WTC11 (cell line): ENCODE measurements around the gene SIAE. TPM values are rescaled to one million over a fixed set of nuclear protein-coding genes. Genes with fewer than 3 reads are reported as not detected.

ENCODE experiments used
- ATAC-seq: fragments of 200-7000 bp; cut with Tn5 transposase; 2 replicates; pipeline ENCODE4 v1.10.0; 2021; ENCODE audit warnings: mild to moderate bottlenecking, moderate library complexity
- CTCF ChIA-PET: fragments of 300-600 bp; sonication (Branson Sonifier 250); formaldehyde crosslinking; loops from one replicate; lab custom pipeline; 2021; ENCODE audit warnings: antibody characterized with exemption; lab: Charles Lee
- POLR2A ChIA-PET: fragments of 350-600 bp; sonication (Branson Sonifier 250); formaldehyde crosslinking; loops from one replicate; lab custom pipeline; 2021; ENCODE audit warnings: antibody characterized with exemption; lab: Charles Lee
- DNase-seq: peaks from one replicate; pipeline ENCODE4 v3.0.0; 2021; ENCODE audit warnings: low spot score
- H3K27ac Mint-ChIP-seq: 2 replicates; pipeline ENCODE4 v1.8.0; 2021; ENCODE audit warnings: mixed read lengths
- H3K27me3 Mint-ChIP-seq: 2 replicates; pipeline ENCODE4 v1.8.0; 2021; ENCODE audit warnings: low read depth, mild to moderate bottlenecking, moderate library complexity, mixed read lengths
- H3K36me3 Mint-ChIP-seq: 2 replicates; pipeline ENCODE4 v1.8.0; 2021; ENCODE audit warnings: mixed read lengths
- H3K4me1 Mint-ChIP-seq: 2 replicates; pipeline ENCODE4 v1.8.0; 2022; ENCODE audit warnings: mixed read lengths
- H3K4me3 Mint-ChIP-seq: 2 replicates; pipeline ENCODE4 v1.8.0; 2021; ENCODE audit warnings: mild to moderate bottlenecking, moderate library complexity, mixed read lengths
- H3K9me3 Mint-ChIP-seq: 2 replicates; pipeline ENCODE4 v1.8.0; 2021; ENCODE audit warnings: mixed read lengths
- AR ChIP-seq: fragments of 250-450 bp; sonication (Bioruptor Pico); IDR thresholded peaks from 2 replicates; pipeline ENCODE4 v1.9.0; 2021; ENCODE audit warnings: mild to moderate bottlenecking
- ATF1 ChIP-seq: sonication (generic); formaldehyde crosslinking; IDR thresholded peaks from 2 replicates; pipeline ENCODE4 v1.8.1; 2023; ENCODE audit warnings: mild to moderate bottlenecking, moderate library complexity, missing genetic modification reagents
- CTCF ChIP-seq: fragments of 200-600 bp; IDR thresholded peaks from 2 replicates; pipeline ENCODE4 v1.8.0; 2022; ENCODE audit warnings: antibody characterized with exemption
- E2F1 ChIP-seq: sonication (generic); formaldehyde crosslinking; IDR thresholded peaks from 2 replicates; pipeline ENCODE4 v1.8.0; 2022; ENCODE audit warnings: mild to moderate bottlenecking, missing genetic modification reagents
- FOXJ3 ChIP-seq: sonication (generic); formaldehyde crosslinking; IDR thresholded peaks from 2 replicates; pipeline ENCODE4 v1.9.0; 2021; ENCODE audit warnings: missing genetic modification reagents, mild to moderate bottlenecking, borderline replicate concordance
- FOXK1 ChIP-seq: sonication (generic); formaldehyde crosslinking; IDR thresholded peaks from 2 replicates; pipeline ENCODE4 v1.8.0; 2022; ENCODE audit warnings: mild to moderate bottlenecking, moderate library complexity, missing genetic modification reagents
- MXD4 ChIP-seq: fragments of 250-450 bp; sonication (Bioruptor Pico); IDR thresholded peaks from 2 replicates; pipeline ENCODE4 v1.8.0; 2021; ENCODE audit warnings: mild to moderate bottlenecking, moderate library complexity, borderline replicate concordance
- MYBL2 ChIP-seq: sonication (generic); formaldehyde crosslinking; IDR thresholded peaks from 2 replicates; pipeline ENCODE4 v1.8.1; 2023; ENCODE audit warnings: mild to moderate bottlenecking, moderate library complexity, missing genetic modification reagents
- NR2C2 ChIP-seq: sonication (generic); formaldehyde crosslinking; IDR thresholded peaks from 2 replicates; pipeline ENCODE4 v1.8.0; 2022; ENCODE audit warnings: mild to moderate bottlenecking, missing genetic modification reagents
- RELA ChIP-seq: sonication (generic); formaldehyde crosslinking; IDR thresholded peaks from 2 replicates; pipeline ENCODE4 v1.8.1; 2022; ENCODE audit warnings: missing genetic modification reagents, mild to moderate bottlenecking, borderline replicate concordance
- STAT6 ChIP-seq: sonication (generic); formaldehyde crosslinking; conservative IDR thresholded peaks from 2 replicates; pipeline ENCODE4 v1.8.1; 2023; ENCODE audit warnings: mild to moderate bottlenecking, low read depth, missing genetic modification reagents, moderate library complexity
- ZNF138 ChIP-seq: sonication (generic); formaldehyde crosslinking; conservative IDR thresholded peaks from 2 replicates; pipeline ENCODE4 v1.8.1; 2022; ENCODE audit warnings: mild to moderate bottlenecking, moderate library complexity, missing genetic modification reagents
- ZNF219 ChIP-seq: sonication (generic); formaldehyde crosslinking; IDR thresholded peaks from 2 replicates; pipeline ENCODE4 v1.8.0; 2023; ENCODE audit warnings: missing genetic modification reagents, mild to moderate bottlenecking, borderline replicate concordance
- ZNF263 ChIP-seq: sonication (generic); formaldehyde crosslinking; IDR thresholded peaks from 2 replicates; pipeline ENCODE4 v1.8.1; 2022; ENCODE audit warnings: low read depth, mild to moderate bottlenecking, moderate library complexity, missing genetic modification reagents
- total RNA-seq: library from RNA; stranded (reverse); gene quantifications from 3 replicates; pipeline ENCODE4 v1.2.3, GENCODE V29; 2021

SIAE gene
- total RNA-seq, 1 experiment from 2014 or later, result 4.9 TPM

- Mint-ChIP-seq H3K9me3 (no peaks in the 10 kb centered on the region), H3K4me3 (no peak overlapping the region)
- TF ChIP-seq CTCF (peak; percentile 41), AR (CRISPR knock-in tag) (no peak)
- TF ChIP-seq, all 79 proteins: peak for 1
- DNase-seq (peak; percentile 59), ATAC-seq (peak; percentile 65)
- Mint-ChIP-seq H3K36me3 (no peaks in the 10 kb centered on the region), H3K4me1 (peaks cover 7% of the 10 kb centered on the region), H3K27ac (no peak overlapping the region), H3K27me3 (no peaks in the 10 kb centered on the region)
- POLR2A ChIA-PET, result no interaction called here
- CTCF ChIA-PET, result interaction anchor here (0.6 to 1.9 kb wide), 7 partner anchors 15 to 184 kb away, joined by 3 to 8 read pairs (median 3); no protein-coding TSS in a partner anchor
These were observed 87.2 kb downstream of the SIAE start for GRCh38 chr11:124586238-124586860.

- ATAC-seq, result peak; percentile 67
- DNase-seq, result no peak
- Mint-ChIP-seq H3K27me3 (no peaks in the 10 kb centered on the region), H3K4me3 (no peak overlapping the region), H3K9me3 (no peaks in the 10 kb centered on the region), H3K27ac (no peak overlapping the region), H3K4me1 (peaks cover 7% of the 10 kb centered on the region), H3K36me3 (no peaks in the 10 kb centered on the region)
- ChIA-PET CTCF (interaction anchor here (0.7 to 2.7 kb wide), 12 partner anchors 9 to 515 kb away, joined by 3 to 20 read pairs (median 3); no protein-coding TSS in a partner anchor), POLR2A (no interaction called here)
- TF ChIP-seq ZNF219 (CRISPR knock-in tag) (no peak), MYBL2 (no peak), E2F1 (no peak), MXD4 (CRISPR knock-in tag) (no peak), CTCF (no peak), ZNF263 (CRISPR knock-in tag) (no peak), FOXJ3 (no peak)
These were observed 88.7 kb downstream of the SIAE start for GRCh38 chr11:124584681-124585372.

- Mint-ChIP-seq H3K27me3 (no peaks in the 10 kb centered on the region), H3K36me3 (no peaks in the 10 kb centered on the region), H3K4me3 (no peak overlapping the region), H3K9me3 (no peaks in the 10 kb centered on the region), H3K4me1 (peaks cover 7% of the 10 kb centered on the region), H3K27ac (no peak overlapping the region)
- POLR2A ChIA-PET, result no interaction called here
- DNase-seq (no peak), ATAC-seq (no peak)
- CTCF ChIA-PET, result interaction anchor here (1.4 to 2.7 kb wide), 3 partner anchors 10 to 168 kb away, joined by 3 to 20 read pairs (median 8); no protein-coding TSS in a partner anchor
- TF ChIP-seq ZNF138 (CRISPR knock-in tag), result no peak
- TF ChIP-seq FOXK1 (CRISPR knock-in tag), result no peak
- TF ChIP-seq ATF1 (CRISPR knock-in tag), result no peak
- TF ChIP-seq NR2C2 (CRISPR knock-in tag), result no peak
- no peak for TF ChIP-seq STAT6 (CRISPR knock-in tag)
- no peak for TF ChIP-seq RELA (CRISPR knock-in tag)
These were observed 89.8 kb downstream of the SIAE start for GRCh38 chr11:124583781-124584180.
